Stimulated activated CD8-positive, alpha-beta memory T cell treated with anti-CD3 and anti-CD28 coated beads, Interleukin-12 subunit alpha, Interleukin-12 subunit beta, amount 100 ng/mL, for 1 hour (primary cell): ENCODE data around the gene NOTCH3.
A peak's percentile ranks its signal among the peaks of the same experiment; 100 is the strongest.

Source experiments
- DNase-seq: peaks from one replicate; pipeline ENCODE4 v3.0.0-alpha.2; 2020; ENCODE audit warnings: low read depth

NOTCH3 gene

GRCh38 chr19:15161028-15161984 is 39.5 kb downstream of the NOTCH3 start:
- DNase-seq: no peak

GRCh38 chr19:15159251-15159650 is 41.5 kb downstream of the NOTCH3 start:
- no peak for DNase-seq

GRCh38 chr19:15156391-15156790 is 44.4 kb downstream of the NOTCH3 start:
- no peak for DNase-seq

GRCh38 chr19:15155296-15155695 is 45.5 kb downstream of the NOTCH3 start:
- DNase-seq: no peak

GRCh38 chr19:15154002-15154612 is 46.7 kb downstream of the NOTCH3 start:
- DNase-seq: no peak

GRCh38 chr19:15149737-15150136 is 51.1 kb downstream of the NOTCH3 start:
- no peak for DNase-seq

- DNase-seq: no peak
Measured at GRCh38 chr19:15147090-15147489, 53.7 kb downstream of the NOTCH3 start.

GRCh38 chr19:15144046-15144646 is 56.6 kb downstream of the NOTCH3 start:
- DNase-seq: no peak

- DNase-seq: no peak
Measured at GRCh38 chr19:15142313-15142712, 58.5 kb downstream of the NOTCH3 start.

- no peak for DNase-seq
Measured at GRCh38 chr19:15141143-15141542, 59.7 kb downstream of the NOTCH3 start.

- DNase-seq: no peak
Measured at GRCh38 chr19:15138427-15138826, 62.4 kb downstream of the NOTCH3 start.

- no peak for DNase-seq
Measured at GRCh38 chr19:15137777-15138176, 63.0 kb downstream of the NOTCH3 start.

- no peak for DNase-seq
Measured at GRCh38 chr19:15136234-15136954, 64.4 kb downstream of the NOTCH3 start.

GRCh38 chr19:15129856-15130585 is 70.8 kb downstream of the NOTCH3 start:
- DNase-seq: no peak

- DNase-seq: no peak
Measured at GRCh38 chr19:15128162-15128770, 72.5 kb downstream of the NOTCH3 start.

GRCh38 chr19:15126131-15126910 is 74.5 kb downstream of the NOTCH3 start:
- no peak for DNase-seq

GRCh38 chr19:15125232-15126067 is 75.3 kb downstream of the NOTCH3 start:
- peak; percentile 94 for DNase-seq

GRCh38 chr19:15124572-15125231 is 76.1 kb downstream of the NOTCH3 start:
- no peak for DNase-seq

- no peak for DNase-seq
Measured at GRCh38 chr19:15123900-15124299, 76.9 kb downstream of the NOTCH3 start.
